LNCAP (cell line): ENCODE data around the gene RTBDN.

Experiments used
- CTCF ChIP-seq: fragments of 450-650 bp; IDR thresholded peaks from 2 replicates; pipeline ENCODE4 v1.5.1; 2017; ENCODE audit warnings: mild to moderate bottlenecking

RTBDN gene

GRCh38 chr19:12785431-12786031 is 48.8 kb downstream of the RTBDN start:
- TF ChIP-seq CTCF: no peak

GRCh38 chr19:12784871-12785430 is 49.4 kb downstream of the RTBDN start:
- TF ChIP-seq CTCF: no peak

- TF ChIP-seq CTCF: no peak
These were observed 49.9 kb downstream of the RTBDN start for GRCh38 chr19:12784394-12784870.

- no peak for TF ChIP-seq CTCF
These were observed 50.5 kb downstream of the RTBDN start for GRCh38 chr19:12783849-12784393.

GRCh38 chr19:12783291-12783848 is 51.0 kb downstream of the RTBDN start:
- no peak for TF ChIP-seq CTCF

GRCh38 chr19:12782424-12783290 is 51.7 kb downstream of the RTBDN start:
- no peak for TF ChIP-seq CTCF

GRCh38 chr19:12782174-12782423 is 52.3 kb downstream of the RTBDN start:
- no peak for TF ChIP-seq CTCF
